Measurements from ENCODE around the gene SLC27A1. TPM values are rescaled to one million over a fixed set of nuclear protein-coding genes. Genes with fewer than 3 reads are reported as not detected.
"Not testable (repeated sequence)": the region's sequence is repeated elsewhere in the genome, so short reads cannot be mapped to it uniquely, and the experiment has no call there.

The SLC27A1 gene
- total and polyA plus RNA-seq, 12 donors = 4.9 to 107 (median 56.0) TPM

GRCh38 chr19:17497149-17497798, 26.9 kb downstream of the SLC27A1 start:
- Histone ChIP-seq H3K4me3 (no peak overlapping the region), H3K36me3 (replicated peaks in 1 of 2) (peaks cover 0 to 24% of the 10 kb centered on the region in 2 donors), H3K4me1 (replicated peaks in 1 of 2) (peaks cover 8 to 30% of the 10 kb centered on the region in 2 donors), H3K27me3 (no peaks in the 10 kb centered on the region), H3K9me3 (replicated peaks in 1 of 3) (no peaks in the 10 kb centered on the region), H3K27ac (peak overlapping the region in 2 of 5 donors; percentile 54 to 72)
- no peak for TF ChIP-seq CTCF (IDR thresholded peaks at IDR 0.05)
- TF ChIP-seq POLR2A (IDR thresholded peaks at IDR 0.05) = no peak
- intact Hi-C loops (cut with DNase I) = loop anchor here (10.0 kb wide), 1 partner anchor 78 kb away; no protein-coding TSS in a partner anchor
- DNase-seq = no peak
- 68 to 84% (median 74%) methylated on average over 10 to 41 of the region's 41 CpGs for WGBS, 4 donors

- intact Hi-C loops (cut with DNase I) = loop anchor here (10.0 kb wide), 1 partner anchor 76 kb away; no protein-coding TSS in a partner anchor
- H3K27me3 ChIP-seq; H3K9me3 ChIP-seq (replicated peaks in 1 of 3); H3K4me3 ChIP-seq: not testable (repeated sequence)
- TF ChIP-seq CTCF (IDR thresholded peaks at IDR 0.05) = peak in 1 of 6 experiments; percentile 10
- Histone ChIP-seq H3K27ac (peak overlapping the region in 4 of 5 donors; percentile 18 to 72 (median 46)), H3K4me1 (replicated peaks in 1 of 2) (peaks cover 8 to 30% of the 10 kb centered on the region in 2 donors), H3K36me3 (replicated peaks in 1 of 2) (peaks cover 0 to 24% of the 10 kb centered on the region in 2 donors)
- DNase-seq = peak in 2 of 7 donors; percentile 47 to 77
- 73 to 84% (median 81%) methylated on average over 11 to 12 of the region's 12 CpGs for WGBS, 4 donors
These were observed 28.7 kb downstream of the SLC27A1 start for GRCh38 chr19:17499025-17499424.

GRCh38 chr19:17499648-17500446, 29.5 kb downstream of the SLC27A1 start:
- no peak overlapping the region for H3K4me3 ChIP-seq
- intact Hi-C loops (cut with DNase I) = loop anchor here (10.0 kb wide), 1 partner anchor 75 kb away; no protein-coding TSS in a partner anchor
- no peaks in the 10 kb centered on the region for H3K9me3 ChIP-seq (replicated peaks in 1 of 3)
- 46 to 50% (median 49%) methylated on average over 11 to 21 of the region's 21 CpGs for WGBS, 4 donors
- H3K36me3 ChIP-seq (replicated peaks in 1 of 2) = peaks cover 0 to 24% of the 10 kb centered on the region in 2 donors
- H3K27me3 ChIP-seq = no peaks in the 10 kb centered on the region
- DNase-seq = peak in 5 of 7 donors; percentile 37 to 76 (median 61)
- TF ChIP-seq POLR2A (IDR thresholded peaks at IDR 0.05) = no peak
- no peak for TF ChIP-seq CTCF (IDR thresholded peaks at IDR 0.05)
- H3K27ac ChIP-seq = peak overlapping the region; percentile 18 to 77 (median 53)
- H3K4me1 ChIP-seq (replicated peaks in 1 of 2) = peaks cover 8 to 30% of the 10 kb centered on the region in 2 donors
